ENCODE measurements around the gene FKBP1B.
A peak's percentile ranks its signal among the peaks of the same experiment; 100 is the strongest.
"Not testable (repeated sequence)": the region's sequence is repeated elsewhere in the genome, so short reads cannot be mapped to it uniquely, and the experiment has no call there.

FKBP1B gene

GRCh38 chr2:24058564-24059271, 9.2 kb downstream of the FKBP1B start:
- no peak for DNase-seq (ENCODE audit: low read depth in 2 of 2)

- DNase-seq (ENCODE audit: low read depth in 2 of 2) = no peak
These were observed 15.8 kb downstream of the FKBP1B start for GRCh38 chr2:24065341-24065740.

DNA sequence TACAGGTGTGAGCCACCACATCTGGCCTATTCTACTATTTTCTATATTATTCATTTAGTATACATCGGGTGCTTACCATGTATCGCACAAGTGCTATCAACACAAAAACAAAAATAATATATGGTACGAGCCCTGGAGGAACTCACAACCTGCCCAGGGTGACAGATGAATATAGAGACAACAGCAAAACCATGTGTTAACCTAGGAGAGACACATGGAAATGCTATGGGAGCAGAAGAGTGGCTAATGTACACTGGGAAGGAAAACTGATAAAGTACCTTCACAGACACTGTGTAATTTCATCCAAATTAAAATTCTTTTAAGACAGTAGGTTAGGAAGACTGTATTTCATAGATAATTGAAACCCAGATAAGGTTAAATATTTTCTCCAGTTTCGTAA, 22.7 kb downstream of the FKBP1B start:
- no peak for DNase-seq (ENCODE audit: low read depth in 2 of 2)

- no peak for DNase-seq (ENCODE audit: low read depth in 2 of 2)
These were observed 24.3 kb downstream of the FKBP1B start for GRCh38 chr2:24073816-24074215.

GRCh38 chr2:24075259-24075658, 25.7 kb downstream of the FKBP1B start:
- DNase-seq (ENCODE audit: low read depth in 2 of 2) = no peak

GRCh38 chr2:24075915-24076848, 26.6 kb downstream of the FKBP1B start, which contains the start of gene SF3B6:
SF3B6 (minus strand) TSS chr2:24076326; CDS start chr2:24076229, 97 bp downstream.
- DNase-seq (ENCODE audit: low read depth in 2 of 2) = peak; percentile 98 to 99

GRCh38 chr2:24076849-24077534, 27.5 kb downstream of the FKBP1B start:
- peak in 1 of 2 donors; percentile 8 for DNase-seq (ENCODE audit: low read depth in 2 of 2)

DNA sequence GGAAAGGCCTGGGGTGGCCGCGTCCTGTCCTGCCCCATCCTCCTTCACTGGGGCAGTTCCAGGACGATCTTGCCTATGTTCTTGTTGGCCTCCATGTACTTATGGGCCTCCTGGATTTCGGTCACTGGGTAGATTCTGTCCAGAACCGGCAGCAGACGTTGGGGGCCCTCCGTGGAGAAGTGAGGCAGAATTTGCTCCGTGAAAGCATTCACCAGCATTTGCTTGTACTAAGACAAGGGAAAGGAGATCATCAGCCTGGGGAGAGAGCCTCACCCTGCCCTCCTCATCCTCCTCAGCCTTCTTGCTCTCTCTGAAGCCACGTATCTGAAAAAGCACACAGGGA, 28.0 kb downstream of the FKBP1B start:
- no peak for DNase-seq (ENCODE audit: low read depth in 2 of 2)

GRCh38 chr2:24077879-24078278, 28.3 kb downstream of the FKBP1B start:
- DNase-seq (ENCODE audit: low read depth in 2 of 2) = no peak

DNA sequence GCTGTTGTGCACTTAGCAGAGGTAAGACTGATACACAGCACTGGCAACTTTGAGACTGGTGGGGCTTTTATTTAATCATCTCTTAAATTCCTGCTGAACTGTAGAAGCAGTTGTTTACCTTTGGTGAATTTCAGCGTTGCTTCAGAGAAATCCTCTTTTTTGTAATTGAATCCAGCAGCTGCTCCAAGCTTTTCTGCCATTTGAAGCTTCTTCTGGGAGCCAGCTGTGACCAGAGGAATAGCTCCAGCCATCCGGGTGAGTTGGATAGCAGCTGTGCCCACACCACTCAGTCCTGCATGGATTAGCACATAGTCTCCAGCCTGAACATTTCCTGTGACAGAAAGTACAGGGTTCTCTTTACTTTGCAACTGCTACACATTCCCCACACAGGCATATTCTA, 31.2 kb downstream of the FKBP1B start:
- DNase-seq (ENCODE audit: low read depth in 2 of 2) = no peak

DNA sequence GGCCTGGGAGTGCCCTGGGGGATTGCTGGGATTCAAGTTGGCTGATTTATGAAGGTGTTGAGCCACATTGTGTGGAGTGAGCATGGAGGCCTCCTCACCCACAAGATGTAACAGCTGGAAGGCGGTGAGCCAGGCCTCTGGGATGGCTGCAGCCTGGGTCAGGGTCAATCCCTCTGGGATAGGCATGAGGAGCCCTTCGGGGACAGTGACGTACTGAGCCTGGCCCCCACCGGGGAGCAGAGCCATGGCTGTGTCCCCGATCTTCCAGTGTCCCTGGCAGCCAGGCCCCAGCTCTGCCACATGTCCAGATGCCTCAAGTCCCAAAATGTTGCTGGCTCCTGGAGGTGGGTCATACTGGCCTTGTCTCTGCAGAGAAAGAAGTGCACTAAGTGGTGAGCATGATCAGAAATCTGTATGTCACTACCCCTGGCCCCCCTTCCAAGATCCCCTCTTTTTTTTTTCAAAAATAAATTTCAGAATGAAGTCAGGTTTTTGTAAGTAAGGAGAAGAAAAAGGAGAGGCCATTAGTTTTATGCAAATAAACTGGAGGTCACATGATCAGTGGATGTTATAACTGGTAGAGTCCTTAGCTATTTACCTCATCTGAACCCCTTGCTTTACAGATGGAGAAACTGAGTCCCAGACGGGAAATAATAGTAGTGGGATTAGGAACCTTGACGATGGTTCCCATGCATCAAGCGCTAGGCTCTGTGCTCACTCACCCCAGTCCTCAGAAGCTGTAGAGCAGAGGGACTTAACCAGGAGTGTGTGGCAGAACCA, 33.4 kb downstream of the FKBP1B start:
- no peak for DNase-seq (ENCODE audit: low read depth in 2 of 2)

DNA sequence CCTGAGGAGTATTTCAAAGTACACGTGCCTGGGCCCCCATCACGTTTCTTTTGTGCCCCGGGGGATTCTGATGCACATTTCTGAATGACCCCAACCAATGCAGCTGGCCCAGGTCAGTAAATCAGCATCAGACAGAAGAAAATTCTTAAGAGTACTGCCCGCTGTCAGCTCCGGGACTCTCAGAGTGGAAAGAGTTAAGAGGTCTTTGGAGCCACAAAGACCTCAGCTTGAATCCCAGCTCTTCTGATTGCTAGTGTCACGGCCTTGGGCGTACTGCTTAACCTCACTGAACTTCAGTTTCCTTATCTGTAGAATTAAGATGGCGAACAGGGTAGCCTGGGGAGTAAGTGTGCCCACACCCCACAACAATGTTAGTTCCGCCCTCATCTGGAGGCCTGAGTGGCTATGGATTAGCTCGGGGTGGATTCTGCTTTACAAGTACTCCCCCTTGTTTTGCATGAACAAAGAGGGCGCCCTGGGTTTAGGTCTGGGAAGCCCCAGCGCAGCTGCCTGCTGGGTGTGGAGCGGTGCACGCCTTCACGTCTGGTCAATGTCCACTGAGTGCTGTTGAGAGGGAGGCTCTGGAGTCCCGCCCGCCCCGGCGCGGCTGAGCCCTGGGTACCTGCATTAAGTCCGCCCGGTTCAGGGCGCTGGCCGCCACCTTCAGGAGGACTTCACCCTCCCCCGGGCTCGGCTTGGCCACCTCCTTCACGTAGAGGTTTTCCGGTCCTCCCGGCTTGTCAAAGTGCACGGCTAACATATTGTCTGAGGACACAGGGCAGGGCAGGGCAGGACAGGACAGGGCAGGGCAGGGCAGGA, 34.2 kb downstream of the FKBP1B start:
- DNase-seq (ENCODE audit: low read depth in 2 of 2) = peak; percentile 7 to 8

GRCh38 chr2:24084386-24085199, 35.1 kb downstream of the FKBP1B start, which contains the start of gene TP53I3:
TP53I3 (minus strand) TSS chr2:24084834; CDS start chr2:24084326, 508 bp downstream.
- DNase-seq (ENCODE audit: low read depth in 2 of 2) = peak; percentile 73 to 74

GRCh38 chr2:24085200-24085489, 35.6 kb downstream of the FKBP1B start:
- DNase-seq (ENCODE audit: low read depth in 2 of 2) = no peak

DNA sequence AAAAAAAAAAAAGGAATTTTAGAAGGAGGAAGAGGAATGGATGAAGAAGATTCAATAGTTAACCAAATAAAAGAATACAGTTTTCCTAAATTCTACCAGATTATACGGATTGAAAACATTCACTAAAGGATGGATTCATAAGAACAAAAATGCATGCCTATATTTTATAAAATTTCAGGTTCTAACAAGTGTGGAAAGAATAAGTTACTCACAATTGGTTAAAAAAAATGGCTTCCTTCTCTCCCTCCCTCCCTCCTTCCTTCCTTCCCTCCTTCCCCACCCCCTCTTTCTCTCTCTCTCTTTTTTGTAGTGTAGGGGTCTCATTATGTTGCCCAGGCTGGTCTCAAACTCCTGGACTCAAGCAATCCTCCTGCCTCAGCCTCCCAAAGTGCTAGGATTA, 36.7 kb downstream of the FKBP1B start:
- no peak for DNase-seq (ENCODE audit: low read depth in 2 of 2)

DNA sequence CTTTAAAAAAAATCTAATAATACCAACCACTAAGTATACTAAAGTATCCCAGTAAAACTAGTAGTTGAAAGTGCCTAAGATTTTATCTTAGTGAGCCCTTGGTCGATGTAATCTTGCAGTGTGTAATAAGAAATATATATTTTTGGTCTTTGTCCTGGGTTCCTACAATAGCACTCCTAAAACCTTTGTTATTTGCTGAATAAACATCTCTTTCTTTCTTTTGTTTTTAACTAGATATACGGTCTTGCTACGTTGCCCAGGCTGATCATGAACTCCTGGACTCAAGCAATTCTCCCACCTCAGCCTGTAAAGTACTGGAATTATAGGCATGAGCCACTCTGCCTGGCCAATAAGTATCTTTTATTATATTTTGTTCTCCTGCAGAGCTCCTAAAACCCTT, 37.5 kb downstream of the FKBP1B start:
- no peak for DNase-seq (ENCODE audit: low read depth in 2 of 2)

GRCh38 chr2:24088821-24089359, 39.3 kb downstream of the FKBP1B start:
- DNase-seq (ENCODE audit: low read depth in 2 of 2) = no peak

GRCh38 chr2:24093270-24093669, 43.7 kb downstream of the FKBP1B start:
- DNase-seq (ENCODE audit: low read depth in 2 of 2) = not testable (repeated sequence)

GRCh38 chr2:24095171-24095677, 45.7 kb downstream of the FKBP1B start:
- DNase-seq (ENCODE audit: low read depth in 2 of 2) = not testable (repeated sequence)
